Non-pigmented ciliary epithelial cell (primary cell): ENCODE measurements around the gene PNLIPRP3.
A peak's percentile ranks its signal among the peaks of the same experiment; 100 is the strongest.

Source experiments
- DNase-seq: peaks from one replicate; pipeline ENCODE4 v3.0.0-alpha.2; 2010; ENCODE audit warnings: low read depth

Gene PNLIPRP3

DNA sequence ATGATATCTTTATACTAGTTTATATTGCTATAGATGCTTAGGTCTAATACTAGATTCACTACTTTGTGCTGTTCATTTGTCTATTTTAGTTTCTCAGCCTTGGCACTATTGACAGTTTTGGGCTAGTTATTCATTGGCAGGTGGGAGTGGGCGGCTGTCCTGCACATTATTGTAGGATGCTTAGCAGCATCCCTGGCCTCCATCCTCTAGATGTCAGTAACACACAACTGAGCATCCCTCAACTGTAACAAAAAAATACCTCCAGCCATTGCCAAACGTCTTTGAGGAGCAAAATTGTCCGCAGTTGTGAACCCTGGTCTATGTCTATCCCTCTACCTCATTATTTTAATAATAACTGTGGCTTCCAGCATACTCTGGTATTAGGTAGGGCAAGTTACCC is 83.7 kb downstream of the PNLIPRP3 start:
- DNase-seq: no peak

DNA sequence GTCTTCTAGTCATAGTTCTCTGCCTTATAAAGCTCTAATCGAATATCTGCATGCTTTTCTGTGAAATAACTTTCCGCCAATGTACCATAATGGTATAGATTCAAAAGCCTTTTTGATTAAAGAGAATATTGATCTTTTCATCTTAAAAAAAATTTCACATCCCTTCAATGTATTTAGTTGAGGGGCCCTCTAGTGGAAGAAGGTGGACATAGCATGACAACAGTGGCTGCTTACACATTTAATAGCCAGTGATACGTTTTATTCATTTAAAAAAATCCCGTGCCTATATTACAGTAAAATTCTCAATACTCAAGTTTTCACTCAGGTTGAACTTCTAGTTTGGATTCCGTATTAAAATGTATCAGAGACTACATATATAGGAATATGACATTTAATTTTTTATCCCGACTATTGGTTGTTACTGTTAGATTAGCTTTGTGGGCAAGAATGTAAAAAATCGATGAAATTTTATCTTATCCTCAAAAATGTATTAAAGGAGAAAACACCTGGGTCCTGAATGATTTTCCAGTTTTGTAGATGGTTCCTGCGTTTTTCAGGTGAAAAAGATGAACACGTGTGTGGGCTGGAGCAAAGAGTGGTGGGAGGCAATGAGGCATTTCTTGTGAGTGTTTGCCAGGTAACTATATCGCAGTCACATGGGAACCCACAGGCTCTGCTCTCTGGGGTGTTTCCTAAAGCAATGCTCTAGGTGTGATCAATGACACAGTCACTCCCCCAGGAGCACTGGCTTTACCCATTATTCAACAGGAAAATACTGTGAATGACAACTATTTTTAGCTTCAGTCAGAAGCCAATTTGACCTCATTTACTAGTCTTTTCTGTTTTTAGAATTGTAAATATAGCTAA is 94.0 kb downstream of the PNLIPRP3 start:
- DNase-seq: peak; percentile 8

DNA sequence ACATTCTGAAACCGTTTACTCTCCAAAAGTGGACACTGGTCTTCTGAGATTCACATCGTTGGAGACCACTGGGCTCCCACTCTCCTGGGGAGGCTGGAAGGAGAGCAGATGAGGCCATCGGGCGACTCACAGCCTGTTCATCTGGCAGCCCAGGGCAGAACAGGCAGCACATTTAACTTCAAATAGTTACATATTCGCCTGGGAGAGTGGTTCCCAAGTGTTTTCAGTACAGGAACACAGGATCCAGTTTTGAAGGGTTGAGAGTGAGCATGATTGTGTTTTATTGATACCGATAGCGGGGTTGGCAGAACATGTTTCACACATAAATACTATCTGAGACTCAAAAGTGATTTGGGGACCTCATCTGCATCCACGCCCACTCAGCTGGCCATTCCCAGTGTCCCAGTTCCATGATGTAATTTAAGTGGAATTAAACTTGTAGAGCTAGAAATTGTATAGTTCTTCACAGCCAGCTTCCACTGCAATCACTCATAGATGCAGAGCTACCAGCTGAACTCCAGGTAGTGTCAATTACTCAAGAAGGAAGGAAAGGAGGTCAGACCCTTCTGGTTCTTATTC is 95.2 kb downstream of the PNLIPRP3 start:
- no peak for DNase-seq

DNA sequence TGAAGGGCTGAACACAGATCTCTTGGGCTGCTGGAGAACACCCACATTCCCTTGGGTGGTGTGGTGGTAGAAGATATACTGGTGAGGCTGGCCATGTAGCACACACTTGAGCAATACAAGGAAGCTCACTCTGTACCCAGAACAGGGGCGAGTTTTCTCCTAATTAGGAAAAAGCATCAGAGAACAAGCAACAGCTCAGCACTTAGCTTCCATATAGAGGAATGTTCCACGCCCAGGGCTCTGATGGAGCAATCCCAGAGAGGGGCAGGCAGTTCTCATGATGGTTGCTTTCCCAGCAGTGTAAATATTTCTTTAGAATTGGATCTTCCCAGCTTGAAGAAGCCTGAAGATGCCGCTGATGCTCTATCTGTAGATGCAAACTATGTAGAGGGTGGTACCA is 97.1 kb downstream of the PNLIPRP3 start:
- DNase-seq: no peak

DNA sequence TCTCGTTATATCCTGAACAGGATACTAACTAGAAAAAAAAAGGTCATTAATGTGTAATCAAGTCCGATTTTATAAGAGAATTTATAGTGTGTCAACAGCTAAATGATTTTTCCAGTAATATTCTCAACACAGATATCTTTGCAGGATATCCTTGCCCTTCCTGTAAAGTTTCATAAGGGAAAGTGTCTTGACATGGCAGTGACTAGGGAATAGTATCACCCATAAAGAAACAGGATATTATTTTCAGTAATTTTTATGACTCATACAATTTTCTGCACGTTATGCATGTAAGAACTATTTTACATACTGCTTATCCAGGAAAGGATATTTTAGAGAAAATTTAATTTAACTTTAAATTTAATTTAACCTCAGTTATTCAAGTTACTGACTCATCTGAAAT is 98.6 kb downstream of the PNLIPRP3 start:
- DNase-seq: no peak
